Measurements from ENCODE around the gene SMCO3.

SMCO3 gene

DNA sequence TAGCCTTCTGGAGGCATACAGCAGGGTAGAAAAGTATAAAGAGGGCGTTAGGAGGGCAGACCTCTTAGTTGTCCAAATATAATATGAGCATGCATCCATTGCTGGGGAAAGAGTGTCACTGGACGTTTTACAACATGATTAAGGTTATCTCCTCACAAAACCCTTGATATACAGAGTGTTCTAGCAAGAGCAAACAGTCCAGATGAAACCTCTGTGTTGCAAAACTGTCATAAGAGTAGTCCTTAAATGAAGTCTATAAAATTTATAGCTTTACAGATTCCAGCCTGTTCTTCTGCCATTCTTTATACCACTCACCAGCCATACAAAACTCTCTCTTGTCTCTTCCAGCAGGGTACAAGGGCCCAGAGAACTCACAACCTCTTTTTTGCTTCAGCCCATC, 32.4 kb downstream of the SMCO3 start:
- H3F3A ChIP-seq (ENCODE audit: insufficient read depth), result peaks cover 9% of the 10 kb centered on the region; the same call in 1 of the 2 replicates
- H3K27me3 ChIP-seq (ENCODE audit: low read length), result no peaks in the 10 kb centered on the region
- no peaks in the 10 kb centered on the region for H4K20me1 ChIP-seq (ENCODE audit: low read depth, low read length)
- H3K9me3 ChIP-seq (ENCODE audit: insufficient read depth, low read length), result no peaks in the 10 kb centered on the region
- no peak overlapping the region for H3K4me3 ChIP-seq (ENCODE audit: insufficient read depth, low read length, poor library complexity, severe bottlenecking)
- H3K79me2 ChIP-seq (ENCODE audit: insufficient read depth, low read length), result no peaks in the 10 kb centered on the region
- TF ChIP-seq, protein P1, sequence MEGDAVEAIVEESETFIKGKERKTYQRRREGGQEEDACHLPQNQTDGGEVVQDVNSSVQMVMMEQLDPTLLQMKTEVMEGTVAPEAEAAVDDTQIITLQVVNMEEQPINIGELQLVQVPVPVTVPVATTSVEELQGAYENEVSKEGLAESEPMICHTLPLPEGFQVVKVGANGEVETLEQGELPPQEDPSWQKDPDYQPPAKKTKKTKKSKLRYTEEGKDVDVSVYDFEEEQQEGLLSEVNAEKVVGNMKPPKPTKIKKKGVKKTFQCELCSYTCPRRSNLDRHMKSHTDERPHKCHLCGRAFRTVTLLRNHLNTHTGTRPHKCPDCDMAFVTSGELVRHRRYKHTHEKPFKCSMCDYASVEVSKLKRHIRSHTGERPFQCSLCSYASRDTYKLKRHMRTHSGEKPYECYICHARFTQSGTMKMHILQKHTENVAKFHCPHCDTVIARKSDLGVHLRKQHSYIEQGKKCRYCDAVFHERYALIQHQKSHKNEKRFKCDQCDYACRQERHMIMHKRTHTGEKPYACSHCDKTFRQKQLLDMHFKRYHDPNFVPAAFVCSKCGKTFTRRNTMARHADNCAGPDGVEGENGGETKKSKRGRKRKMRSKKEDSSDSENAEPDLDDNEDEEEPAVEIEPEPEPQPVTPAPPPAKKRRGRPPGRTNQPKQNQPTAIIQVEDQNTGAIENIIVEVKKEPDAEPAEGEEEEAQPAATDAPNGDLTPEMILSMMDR (IDR thresholded peaks at IDR 0.05; ENCODE audit: insufficient read depth, low read length, poor library complexity, severe bottlenecking), result no peak
- no peak for TF ChIP-seq EZH2phosphoT487 (conservative IDR thresholded peaks at IDR 0.05; ENCODE audit: low read length)
- H3K4me2 ChIP-seq (ENCODE audit: low read depth, low read length, poor library complexity, severe bottlenecking), result no peak overlapping the region
- H3K9ac ChIP-seq (ENCODE audit: low read length), result no peak overlapping the region
- H3K9me2 ChIP-seq (replicated peaks; ENCODE audit: insufficient read depth, low read length), result no peaks in the 10 kb centered on the region
- H3K36me3 ChIP-seq (ENCODE audit: low read length), result peaks cover 16% of the 10 kb centered on the region
- H3K27ac ChIP-seq (ENCODE audit: low read depth, low read length), result no peak overlapping the region
- H2AFZ ChIP-seq (ENCODE audit: low read depth, low read length, severe bottlenecking), result no peak overlapping the region

DNA sequence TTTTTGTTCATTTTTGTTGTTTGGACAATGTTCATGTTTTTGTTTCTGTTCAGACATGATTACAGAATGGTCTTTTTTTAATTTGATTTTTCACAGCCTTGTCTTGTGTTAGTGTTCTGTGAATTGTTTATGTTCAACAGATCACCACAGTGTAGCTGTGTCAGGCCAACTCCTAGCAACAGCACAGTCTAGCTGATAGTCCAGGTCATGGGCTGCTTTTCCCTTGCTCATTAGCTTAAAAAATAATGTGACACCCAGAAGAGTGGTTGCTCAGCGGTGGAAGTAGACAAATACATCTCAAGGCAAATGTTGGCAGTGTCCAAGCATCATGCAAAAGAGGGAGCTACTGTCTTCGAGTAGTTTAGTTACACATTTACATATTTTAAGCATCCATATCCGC, 33.1 kb downstream of the SMCO3 start:
- H3K4me2 ChIP-seq (ENCODE audit: low read depth, low read length, poor library complexity, severe bottlenecking), result no peak overlapping the region

DNA sequence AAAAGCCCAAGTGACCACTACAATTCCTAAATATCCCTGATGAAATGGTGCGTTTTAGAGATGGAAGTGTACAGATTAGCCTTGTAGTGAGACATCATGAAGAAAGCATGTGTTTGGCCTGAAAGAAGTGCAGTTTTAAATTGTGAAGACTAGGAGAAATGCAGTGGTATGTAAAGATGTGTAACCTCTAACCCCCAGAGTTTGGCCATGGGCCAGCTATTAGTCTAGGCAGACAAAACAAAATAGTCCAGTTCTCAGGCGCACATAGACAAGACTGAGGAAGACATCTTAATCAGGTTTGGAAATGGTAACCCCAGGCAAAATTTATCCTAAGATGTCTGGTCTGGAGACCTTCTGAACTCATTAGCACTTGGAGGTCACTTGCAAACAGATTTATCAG, 34.1 kb downstream of the SMCO3 start:
- H4K20me1 ChIP-seq (ENCODE audit: low read depth, low read length), result no peaks in the 10 kb centered on the region
- H3K79me2 ChIP-seq (ENCODE audit: insufficient read depth, low read length), result no peaks in the 10 kb centered on the region
- H3K27me3 ChIP-seq (ENCODE audit: low read length), result no peaks in the 10 kb centered on the region
- H3K27ac ChIP-seq (ENCODE audit: low read depth, low read length), result no peak overlapping the region
- no peaks in the 10 kb centered on the region for H3K9me3 ChIP-seq (ENCODE audit: insufficient read depth, low read length)
- H3K36me3 ChIP-seq (ENCODE audit: low read length), result peaks cover 7% of the 10 kb centered on the region
- no peak overlapping the region for H3K4me3 ChIP-seq (ENCODE audit: insufficient read depth, low read length, poor library complexity, severe bottlenecking)
- peaks cover 17% of the 10 kb centered on the region for H3F3A ChIP-seq (ENCODE audit: insufficient read depth)
- no peak overlapping the region for H3K9ac ChIP-seq (ENCODE audit: low read length)
- no peak overlapping the region for H2AFZ ChIP-seq (ENCODE audit: low read depth, low read length, severe bottlenecking)
- TF ChIP-seq, protein P1 (IDR thresholded peaks at IDR 0.05; ENCODE audit: insufficient read depth, low read length, poor library complexity, severe bottlenecking), result no peak
- no peak for TF ChIP-seq EZH2phosphoT487 (conservative IDR thresholded peaks at IDR 0.05; ENCODE audit: low read length)
- H3K9me2 ChIP-seq (replicated peaks; ENCODE audit: insufficient read depth, low read length), result no peaks in the 10 kb centered on the region
- H3K4me2 ChIP-seq (ENCODE audit: low read depth, low read length, poor library complexity, severe bottlenecking), result no peak overlapping the region

More for the DNA sequence above, 33.1 kb downstream of the SMCO3 start:
- H2AFZ ChIP-seq (ENCODE audit: low read depth, low read length, severe bottlenecking), result no peak overlapping the region
- TF ChIP-seq, protein P1 (IDR thresholded peaks at IDR 0.05; ENCODE audit: insufficient read depth, low read length, poor library complexity, severe bottlenecking), result no peak
- no peak overlapping the region for H3K27ac ChIP-seq (ENCODE audit: low read depth, low read length)
- H3F3A ChIP-seq (ENCODE audit: insufficient read depth), result peaks cover 9% of the 10 kb centered on the region; the same call in 1 of the 2 replicates
- H3K79me2 ChIP-seq (ENCODE audit: insufficient read depth, low read length), result no peaks in the 10 kb centered on the region
- H3K4me3 ChIP-seq (ENCODE audit: insufficient read depth, low read length, poor library complexity, severe bottlenecking), result no peak overlapping the region
- no peaks in the 10 kb centered on the region for H3K9me3 ChIP-seq (ENCODE audit: insufficient read depth, low read length)
- no peaks in the 10 kb centered on the region for H4K20me1 ChIP-seq (ENCODE audit: low read depth, low read length)
- peaks cover 9% of the 10 kb centered on the region for H3K36me3 ChIP-seq (ENCODE audit: low read length)
- H3K27me3 ChIP-seq (ENCODE audit: low read length), result no peaks in the 10 kb centered on the region
- no peak overlapping the region for H3K9ac ChIP-seq (ENCODE audit: low read length)
- no peaks in the 10 kb centered on the region for H3K9me2 ChIP-seq (replicated peaks; ENCODE audit: insufficient read depth, low read length)

Data from SU-DHL-6 (cell line).